Coronary artery (tissue), 2 donors: ENCODE measurements around the gene KXD1.
"Not testable (repeated sequence)": the region's sequence is repeated elsewhere in the genome, so short reads cannot be mapped to it uniquely, and the experiment has no call there.

Experiments used
- DNase-seq: peaks from one replicate; pipeline ENCODE4 v3.0.0-alpha.2; 2017; ENCODE audit warnings: low spot score
- H3K27ac ChIP-seq, 2 donors: fragments of 200-600 bp; sonication (generic); one replicate each; pipeline ENCODE4 v1.5.1; 2016 to 2019
- H3K4me3 ChIP-seq: fragments of 200-600 bp; sonication (generic); 2 replicates; pipeline ENCODE4 v1.5.1; 2016; ENCODE audit warnings: mild to moderate bottlenecking, moderate library complexity
- CTCF ChIP-seq: fragments of 200-600 bp; sonication (generic); IDR thresholded peaks from one replicate; pipeline ENCODE4 v1.5.1; 2019; ENCODE audit warnings: antibody characterized with exemption

The KXD1 gene

GRCh38 chr19:18591735-18592385 lies 34.2 kb downstream of the KXD1 start:
- H3K27ac ChIP-seq = no peak overlapping the region
- no peak for TF ChIP-seq CTCF
- no peak for DNase-seq

GRCh38 chr19:18592732-18593131 lies 35.1 kb downstream of the KXD1 start:
- not testable (repeated sequence) for H3K4me3 ChIP-seq, H3K27ac ChIP-seq, DNase-seq

More at GRCh38 chr19:18591735-18592385, 34.2 kb downstream of the KXD1 start:
- H3K4me3 ChIP-seq = no peak overlapping the region

GRCh38 chr19:18593367-18594095 lies 35.9 kb downstream of the KXD1 start:
- DNase-seq = no peak
- no peak for TF ChIP-seq CTCF
- Histone ChIP-seq H3K4me3 (peak overlapping the region; percentile 69), H3K27ac (peak overlapping the region; percentile 42 to 77)

GRCh38 chr19:18594096-18594823 lies 36.6 kb downstream of the KXD1 start:
- TF ChIP-seq CTCF = peak; percentile 96
- DNase-seq = no peak
- Histone ChIP-seq H3K27ac (peak overlapping the region; percentile 42 to 77), H3K4me3 (peak overlapping the region; percentile 69)

DNA sequence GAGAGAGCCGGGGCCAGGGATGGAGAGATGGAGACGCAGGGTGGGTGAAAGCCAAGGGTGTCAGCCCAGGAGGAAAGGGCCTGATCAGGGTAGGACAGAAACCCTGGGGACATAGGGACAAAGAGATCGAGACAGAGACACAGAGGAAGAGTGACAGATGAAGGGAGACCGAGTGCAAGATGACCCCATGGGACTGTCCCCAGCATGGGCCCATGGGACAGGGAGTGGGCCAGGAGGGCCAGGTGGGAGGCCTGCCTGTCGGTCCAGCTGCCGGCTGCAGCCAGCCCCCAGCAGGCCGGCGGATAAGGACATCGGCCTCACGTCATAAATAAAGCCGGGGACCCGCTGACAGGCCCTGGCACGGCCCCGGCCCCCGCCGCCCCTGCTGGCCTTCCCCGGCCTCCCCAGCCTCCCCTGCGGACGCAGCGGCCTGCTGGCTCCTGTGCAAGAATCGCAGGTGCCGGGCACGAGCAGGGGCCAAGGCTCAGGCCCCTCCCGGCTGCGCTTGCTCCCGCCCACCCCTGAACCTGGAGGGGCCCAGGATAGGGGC lies 37.2 kb downstream of the KXD1 start:
- H3K27ac ChIP-seq = peak overlapping the region; percentile 42 to 77

GRCh38 chr19:18595475-18595874 lies 37.8 kb downstream of the KXD1 start:
- no peak for TF ChIP-seq CTCF
- Histone ChIP-seq H3K27ac (no peak overlapping the region), H3K4me3 (no peak overlapping the region)
- DNase-seq = no peak

More for the DNA sequence above, 37.2 kb downstream of the KXD1 start:
- TF ChIP-seq CTCF = no peak
- no peak for DNase-seq
- peak overlapping the region; percentile 69 for H3K4me3 ChIP-seq

DNA sequence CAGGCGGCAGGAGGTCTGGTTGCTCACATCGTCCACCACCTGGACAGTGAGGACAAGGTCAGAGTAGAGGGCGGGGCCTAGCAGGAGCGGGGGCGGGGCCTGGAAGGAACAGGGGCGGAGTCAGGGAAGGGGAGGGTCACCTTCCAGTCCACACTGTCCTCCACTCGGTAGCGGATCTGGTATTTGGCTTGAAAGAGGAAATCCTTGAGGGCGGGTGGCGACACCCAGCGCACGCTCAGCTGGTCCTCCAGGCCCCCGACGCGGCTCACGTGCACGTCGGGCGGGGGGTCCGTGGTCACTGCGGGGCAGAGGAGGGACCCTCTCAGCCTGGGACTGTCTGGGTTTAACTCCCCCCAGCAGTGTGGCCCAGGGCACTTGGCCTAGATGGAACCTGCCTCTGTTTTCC lies 39.1 kb downstream of the KXD1 start:
- Histone ChIP-seq H3K27ac (no peak overlapping the region), H3K4me3 (peak overlapping the region; percentile 16)
- DNase-seq = no peak
- TF ChIP-seq CTCF = no peak
